ENCODE data around the gene SUPT20HL1.

The SUPT20HL1 gene

DNA sequence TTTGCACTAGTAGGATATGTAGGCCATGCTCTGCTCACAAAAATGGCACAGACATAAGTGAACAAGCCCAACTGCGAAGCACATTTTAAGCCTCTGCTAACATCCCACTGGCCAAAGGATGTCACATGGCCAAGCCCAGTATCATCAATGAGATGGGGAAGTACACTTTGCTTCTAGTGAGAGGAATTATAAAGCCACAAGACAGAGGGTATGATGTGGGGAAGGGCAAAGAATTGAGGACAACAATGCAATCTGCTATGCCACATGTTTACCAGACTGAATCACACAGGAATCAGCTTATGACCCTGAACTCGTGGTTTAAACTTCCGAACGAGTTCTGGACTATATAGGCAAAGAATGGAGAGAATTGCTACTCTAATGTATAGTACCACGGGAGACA lies 39.1 kb downstream of the SUPT20HL1 start:
- no peak for DNase-seq

DNA sequence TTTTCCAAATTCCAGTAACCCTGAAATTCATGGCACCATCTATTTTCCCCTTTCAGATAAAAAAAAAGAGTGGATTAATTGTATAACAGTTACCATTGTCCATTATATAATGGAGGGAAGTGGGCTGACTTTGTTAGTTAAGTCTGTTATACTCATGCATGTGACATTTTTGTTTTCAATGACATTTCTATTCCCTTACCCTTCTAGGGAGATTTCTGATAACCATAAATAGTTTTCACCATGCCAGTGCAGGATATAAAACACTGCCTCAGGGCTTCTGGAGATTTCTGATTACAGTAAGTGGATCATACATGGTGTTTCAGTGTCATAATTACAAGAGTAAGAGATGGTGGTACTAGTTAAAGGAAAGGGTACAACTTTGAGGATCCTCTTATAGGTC lies 45.5 kb downstream of the SUPT20HL1 start:
- no peak for DNase-seq

Data from activated CD4-positive, alpha-beta T cell treated with anti-CD3 and anti-CD28 coated beads for 48 hours (primary cell).